Measurements from ENCODE around the gene PITPNC1. TPM values are rescaled to one million over a fixed set of nuclear protein-coding genes. Genes with fewer than 3 reads are reported as not detected.
"Not testable (repeated sequence)": the region's sequence is repeated elsewhere in the genome, so short reads cannot be mapped to it uniquely, and the experiment has no call there.

PITPNC1 gene
- total RNA-seq, 1 donor from 2014 or later = 19.3 TPM

DNA sequence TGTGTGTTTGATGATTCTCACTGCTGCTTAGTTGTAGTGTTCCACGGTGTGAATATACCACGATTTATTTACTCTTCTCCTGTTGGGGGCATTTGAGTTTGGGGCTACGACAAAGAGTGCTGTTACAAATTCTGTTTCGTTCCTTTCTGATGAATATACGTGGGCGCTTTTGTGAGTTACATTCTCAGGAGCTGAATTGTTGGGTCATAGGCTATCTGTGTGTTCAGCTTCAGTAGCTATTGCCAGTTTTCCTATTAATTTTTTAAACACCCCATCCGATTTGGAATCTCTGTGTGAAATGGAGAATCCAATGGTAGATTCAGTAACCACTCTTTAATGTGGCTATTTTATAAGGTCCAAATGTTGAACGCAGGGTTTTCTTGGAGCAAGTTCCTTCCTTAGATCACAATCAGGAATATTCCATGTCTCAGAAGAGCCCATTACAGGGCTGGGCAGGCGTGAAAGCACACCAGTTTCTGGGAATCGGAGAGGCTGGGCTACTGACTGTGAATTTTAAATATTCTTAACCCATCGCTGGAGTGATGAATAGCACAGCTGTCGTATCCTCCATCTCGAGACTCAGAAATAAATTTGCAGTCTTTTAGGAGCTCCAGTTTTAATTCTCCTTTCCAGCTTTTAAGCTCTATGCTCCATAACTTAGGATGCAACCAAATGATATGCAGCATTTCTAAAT lies 115.9 kb downstream of the PITPNC1 start:
- H3K27me3 Mint-ChIP-seq = no peaks in the 10 kb centered on the region
- ChIA-PET POLR2A (no interaction called here), CTCF (no interaction called here)
- intact Hi-C loops (cut with micrococcal nuclease) = no loop called here
- TF ChIP-seq, protein P1, sequence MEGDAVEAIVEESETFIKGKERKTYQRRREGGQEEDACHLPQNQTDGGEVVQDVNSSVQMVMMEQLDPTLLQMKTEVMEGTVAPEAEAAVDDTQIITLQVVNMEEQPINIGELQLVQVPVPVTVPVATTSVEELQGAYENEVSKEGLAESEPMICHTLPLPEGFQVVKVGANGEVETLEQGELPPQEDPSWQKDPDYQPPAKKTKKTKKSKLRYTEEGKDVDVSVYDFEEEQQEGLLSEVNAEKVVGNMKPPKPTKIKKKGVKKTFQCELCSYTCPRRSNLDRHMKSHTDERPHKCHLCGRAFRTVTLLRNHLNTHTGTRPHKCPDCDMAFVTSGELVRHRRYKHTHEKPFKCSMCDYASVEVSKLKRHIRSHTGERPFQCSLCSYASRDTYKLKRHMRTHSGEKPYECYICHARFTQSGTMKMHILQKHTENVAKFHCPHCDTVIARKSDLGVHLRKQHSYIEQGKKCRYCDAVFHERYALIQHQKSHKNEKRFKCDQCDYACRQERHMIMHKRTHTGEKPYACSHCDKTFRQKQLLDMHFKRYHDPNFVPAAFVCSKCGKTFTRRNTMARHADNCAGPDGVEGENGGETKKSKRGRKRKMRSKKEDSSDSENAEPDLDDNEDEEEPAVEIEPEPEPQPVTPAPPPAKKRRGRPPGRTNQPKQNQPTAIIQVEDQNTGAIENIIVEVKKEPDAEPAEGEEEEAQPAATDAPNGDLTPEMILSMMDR (IDR thresholded peaks at IDR 0.05) = no peak
- H3K4me1 Mint-ChIP-seq = no peaks in the 10 kb centered on the region
- no peak for ATAC-seq (ENCODE audit: low read depth)
- no peak overlapping the region for H3K27ac Mint-ChIP-seq
- no peaks in the 10 kb centered on the region for H3K36me3 Mint-ChIP-seq (ENCODE audit: low read depth)
- DNase-seq = no peak
- no peak overlapping the region for H3K4me3 Mint-ChIP-seq
- peaks cover 3% of the 10 kb centered on the region for H3K9me3 Mint-ChIP-seq

DNA sequence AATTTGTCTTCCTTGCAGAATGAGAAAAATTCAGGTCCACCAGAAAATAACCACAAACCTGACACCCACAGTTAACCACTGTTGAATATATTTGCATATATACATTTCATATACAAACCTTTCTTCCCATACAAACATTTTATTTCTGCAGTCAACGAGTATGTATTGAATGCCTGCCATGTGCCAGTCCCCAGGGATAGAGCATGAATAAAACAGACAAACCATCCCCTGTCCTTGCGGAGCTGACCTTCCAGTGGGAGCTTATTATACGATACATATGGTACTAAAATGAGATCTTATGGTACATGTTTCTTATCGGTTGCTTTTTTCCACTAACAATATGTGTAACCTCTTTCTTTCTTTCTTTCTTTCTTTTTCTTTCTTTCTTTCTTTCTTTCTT lies 116.7 kb downstream of the PITPNC1 start:
- DNase-seq (no peak), ATAC-seq (ENCODE audit: low read depth) (no peak)
- Mint-ChIP-seq H3K4me1 (no peaks in the 10 kb centered on the region), H3K9me3 (peaks cover 3% of the 10 kb centered on the region), H3K27me3 (no peaks in the 10 kb centered on the region), H3K36me3 (ENCODE audit: low read depth) (no peaks in the 10 kb centered on the region), H3K27ac (no peak overlapping the region), H3K4me3 (no peak overlapping the region)
- TF ChIP-seq, protein P1 (IDR thresholded peaks at IDR 0.05) = no peak
- intact Hi-C loops (cut with micrococcal nuclease) = no loop called here
- ChIA-PET POLR2A (no interaction called here), CTCF (no interaction called here)

DNA sequence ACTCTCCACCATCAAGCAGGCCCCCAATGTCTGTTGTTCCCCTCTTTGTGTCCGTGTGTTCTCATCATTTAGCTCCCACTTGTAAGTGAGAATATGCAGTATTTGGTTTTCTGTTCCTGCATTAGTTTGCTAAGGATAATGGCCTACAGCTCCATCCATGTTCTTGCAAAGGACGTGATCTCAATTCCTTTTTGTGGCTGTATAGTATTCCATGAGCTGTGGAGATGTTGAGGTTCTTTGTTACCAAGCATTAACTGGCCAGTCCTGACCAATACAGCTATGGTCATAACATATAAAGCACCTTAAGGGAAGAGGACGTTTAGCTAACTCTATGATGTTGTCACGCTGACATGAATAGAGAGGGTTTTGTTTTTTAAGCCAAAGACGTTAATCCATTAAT lies 118.5 kb downstream of the PITPNC1 start:
- H3K9me3 Mint-ChIP-seq; H3K36me3 Mint-ChIP-seq (ENCODE audit: low read depth); CTCF ChIA-PET; DNase-seq; H3K4me1 Mint-ChIP-seq; H3K4me3 Mint-ChIP-seq; ATAC-seq (ENCODE audit: low read depth); H3K27ac Mint-ChIP-seq; intact Hi-C loops (cut with micrococcal nuclease); H3K27me3 Mint-ChIP-seq; POLR2A ChIA-PET: not testable (repeated sequence)

DNA sequence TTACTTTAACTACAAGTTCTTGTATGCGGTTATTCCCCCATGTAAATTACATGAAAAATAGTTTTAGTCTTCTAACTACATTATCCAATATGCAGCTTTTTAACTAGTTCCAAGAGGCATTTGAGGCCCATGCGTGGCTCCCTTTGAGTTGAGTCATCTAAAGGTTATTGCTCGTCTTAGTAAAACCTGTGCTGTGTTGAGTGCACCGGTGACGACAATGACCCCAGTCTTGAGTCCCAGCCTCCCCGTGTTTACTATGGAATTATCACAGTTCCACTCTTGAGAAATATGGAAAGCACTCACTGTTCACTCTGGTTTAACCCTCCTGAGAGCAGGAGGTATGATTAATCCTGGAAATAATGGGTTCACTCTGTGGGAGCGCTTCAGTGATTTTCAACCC lies 119.2 kb downstream of the PITPNC1 start:
- Mint-ChIP-seq H3K27me3 (no peaks in the 10 kb centered on the region), H3K4me1 (no peaks in the 10 kb centered on the region), H3K4me3 (no peak overlapping the region), H3K27ac (no peak overlapping the region), H3K36me3 (ENCODE audit: low read depth) (no peaks in the 10 kb centered on the region), H3K9me3 (peaks cover 3% of the 10 kb centered on the region)
- ChIA-PET POLR2A (no interaction called here), CTCF (no interaction called here)
- intact Hi-C loops (cut with micrococcal nuclease) = no loop called here
- ATAC-seq (ENCODE audit: low read depth) (no peak), DNase-seq (no peak)
- TF ChIP-seq, protein P1 (IDR thresholded peaks at IDR 0.05) = no peak

DNA sequence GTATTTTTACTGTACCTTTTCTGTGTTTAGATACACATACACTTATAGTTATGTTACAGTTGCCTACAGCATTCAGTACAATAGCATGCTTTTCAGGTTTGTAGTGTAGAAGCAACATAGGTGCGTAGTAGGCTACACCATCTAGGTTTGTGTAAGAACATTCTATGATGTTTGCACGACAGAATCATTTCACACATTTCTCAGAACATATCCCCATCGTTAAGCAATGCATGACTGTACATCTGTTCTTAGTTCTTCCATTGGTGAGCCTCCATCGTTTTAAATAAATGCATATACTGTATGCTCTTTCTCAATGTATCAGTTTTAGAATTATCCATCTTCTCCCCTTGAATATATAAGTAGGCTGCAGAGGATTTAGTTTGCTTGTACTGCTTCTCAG lies 122.6 kb downstream of the PITPNC1 start:
- ATAC-seq (ENCODE audit: low read depth) = no peak
- H3K27ac Mint-ChIP-seq = no peak overlapping the region

More for the DNA sequence above, 122.6 kb downstream of the PITPNC1 start:
- H3K4me1 Mint-ChIP-seq = no peaks in the 10 kb centered on the region
- POLR2A ChIA-PET = no interaction called here
- TF ChIP-seq, protein P1 (IDR thresholded peaks at IDR 0.05) = no peak
- no peaks in the 10 kb centered on the region for H3K36me3 Mint-ChIP-seq (ENCODE audit: low read depth)
- intact Hi-C loops (cut with micrococcal nuclease) = no loop called here
- CTCF ChIA-PET = no interaction called here
- no peak for DNase-seq
- no peak overlapping the region for H3K4me3 Mint-ChIP-seq
- H3K9me3 Mint-ChIP-seq = peaks cover 3% of the 10 kb centered on the region
- no peaks in the 10 kb centered on the region for H3K27me3 Mint-ChIP-seq
